HG03460 (cell line): ENCODE data around the gene HBE1.

Experiments
- ATAC-seq: cut with Tn5 transposase; IDR thresholded peaks from one replicate; pipeline ENCODE4 v1.9.1; 2021; ENCODE audit not compliant: unreplicated experiment

HBE1 gene

DNA sequence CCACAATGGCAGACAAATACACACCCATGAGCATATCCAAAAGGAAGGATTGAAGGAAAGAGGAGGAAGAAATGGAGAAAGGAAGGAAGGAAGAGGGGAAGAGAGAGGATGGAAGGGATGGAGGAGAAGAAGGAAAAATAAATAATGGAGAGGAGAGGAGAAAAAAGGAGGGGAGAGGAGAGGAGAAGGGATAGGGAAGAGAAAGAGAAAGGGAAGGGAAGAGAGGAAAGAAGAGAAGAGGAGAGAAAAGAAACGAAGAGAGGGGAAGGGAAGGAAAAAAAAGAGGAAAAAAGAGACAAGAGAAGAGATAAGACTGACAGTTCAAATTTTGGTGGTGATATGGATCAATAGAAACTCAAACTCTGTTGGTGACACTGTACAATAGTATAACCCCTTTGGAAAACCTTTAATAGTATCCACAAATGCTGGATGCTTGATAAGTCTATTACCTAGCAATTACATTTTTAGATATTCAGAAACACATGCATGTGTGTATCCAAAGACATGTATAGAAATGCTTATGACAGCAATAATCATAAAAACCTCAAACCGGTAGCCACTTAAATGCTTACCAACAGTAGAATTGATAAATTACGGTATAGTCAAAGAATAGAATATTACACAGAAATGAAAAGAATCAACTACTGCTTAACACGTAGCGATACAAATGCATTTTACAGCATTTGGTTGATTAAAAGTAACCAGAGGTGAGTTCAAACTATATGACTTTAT, 34.2 kb downstream of the HBE1 start:
- ATAC-seq = no peak

DNA sequence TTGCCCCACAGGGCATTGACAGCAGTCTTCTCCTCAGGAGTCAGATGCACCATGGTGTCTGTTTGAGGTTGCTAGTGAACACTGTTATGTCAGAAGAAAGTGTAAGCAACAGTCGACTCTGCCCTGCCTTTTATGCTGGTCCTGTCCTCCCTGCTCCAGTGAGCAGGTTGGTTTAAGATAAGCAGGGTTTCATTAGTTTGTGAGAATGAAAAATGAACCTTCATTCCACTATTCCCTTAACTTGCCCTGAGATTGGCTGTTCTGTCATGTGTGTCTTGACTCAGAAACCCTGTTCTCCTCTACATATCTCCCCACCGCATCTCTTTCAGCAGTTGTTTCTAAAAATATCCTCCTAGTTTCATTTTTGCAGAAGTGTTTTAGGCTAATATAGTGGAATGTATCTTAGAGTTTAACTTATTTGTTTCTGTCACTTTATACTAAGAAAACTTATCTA, 35.3 kb downstream of the HBE1 start, which contains the start of gene HBD:
Gene HBD (minus strand): TSS at position 103 of the 454 bp plus-strand sequence. CDS start 50 bp downstream, at position 53.
- peak; percentile 67 for ATAC-seq

DNA sequence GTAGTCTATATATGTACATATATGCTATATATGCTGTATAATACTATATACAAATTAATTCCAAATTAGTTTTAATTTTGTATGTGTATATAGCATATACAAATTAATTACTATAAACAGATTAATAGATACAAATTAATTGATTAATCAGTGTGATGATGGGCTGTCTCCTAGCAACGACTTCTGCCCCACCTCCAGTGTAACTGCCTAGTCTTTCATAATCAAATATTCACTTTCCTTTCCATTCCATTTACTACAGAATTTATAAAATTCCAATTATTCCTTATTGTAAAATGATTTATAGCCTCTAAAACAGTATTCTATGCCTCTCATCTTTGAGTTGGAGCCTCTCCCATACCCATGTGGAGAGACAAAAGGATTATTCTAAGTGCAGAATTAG, 36.4 kb downstream of the HBE1 start:
- no peak for ATAC-seq

DNA sequence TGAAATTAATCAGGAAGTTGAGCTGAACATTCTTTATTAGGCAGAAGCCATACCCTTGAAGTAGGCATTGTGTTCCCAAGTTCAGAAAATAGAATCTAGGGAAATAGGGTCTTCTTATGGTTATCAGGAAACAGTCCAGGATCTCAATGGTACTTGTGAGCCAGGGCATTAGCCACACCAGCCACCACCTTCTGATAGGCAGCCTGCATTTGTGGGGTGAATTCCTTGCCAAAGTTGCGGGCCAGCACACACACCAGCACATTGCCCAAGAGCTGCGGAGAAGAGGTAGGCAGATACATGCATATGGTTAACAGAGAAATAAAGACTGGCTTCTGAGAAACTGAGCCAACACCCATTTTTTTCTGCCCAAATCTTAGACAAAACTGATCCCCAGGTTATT, 36.9 kb downstream of the HBE1 start:
- no peak for ATAC-seq

DNA sequence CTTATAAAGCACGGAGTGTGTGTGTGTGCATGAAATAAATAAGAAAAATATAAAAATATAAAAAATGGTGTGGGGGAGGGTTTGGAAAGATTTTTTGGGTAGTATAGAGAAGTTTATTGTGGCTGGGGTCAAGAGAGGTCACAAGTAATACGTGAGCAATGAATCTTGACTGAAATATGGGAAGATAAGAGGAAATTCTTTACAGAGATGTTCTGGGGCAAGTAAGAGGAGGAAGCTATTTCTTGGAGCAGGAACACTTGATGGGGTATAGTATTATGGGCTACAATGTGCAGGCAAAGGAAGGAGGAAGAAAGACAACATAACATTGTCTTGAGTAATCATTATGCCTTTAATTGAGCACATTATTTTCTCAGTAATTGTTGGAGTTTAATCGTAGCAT, 37.6 kb downstream of the HBE1 start:
- ATAC-seq = no peak

DNA sequence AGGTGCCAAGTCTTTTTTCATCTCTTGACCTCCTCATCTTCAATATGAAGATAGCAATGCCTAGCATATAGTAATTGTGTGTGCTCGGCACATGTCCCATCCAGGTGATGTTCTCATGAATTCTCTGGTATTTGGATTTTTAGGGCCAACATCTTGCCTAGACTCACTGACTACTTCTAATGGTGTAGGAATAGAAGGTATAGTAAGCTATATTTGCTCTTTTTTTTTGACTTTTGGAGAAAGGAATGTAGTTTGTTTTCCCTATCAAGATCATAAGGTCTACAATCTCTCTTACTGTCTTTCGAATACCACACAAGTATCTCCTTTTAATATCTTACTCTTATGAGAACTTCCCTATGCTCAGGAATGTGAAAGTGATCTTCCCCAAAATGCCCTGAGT, 38.6 kb downstream of the HBE1 start:
- ATAC-seq = no peak

DNA sequence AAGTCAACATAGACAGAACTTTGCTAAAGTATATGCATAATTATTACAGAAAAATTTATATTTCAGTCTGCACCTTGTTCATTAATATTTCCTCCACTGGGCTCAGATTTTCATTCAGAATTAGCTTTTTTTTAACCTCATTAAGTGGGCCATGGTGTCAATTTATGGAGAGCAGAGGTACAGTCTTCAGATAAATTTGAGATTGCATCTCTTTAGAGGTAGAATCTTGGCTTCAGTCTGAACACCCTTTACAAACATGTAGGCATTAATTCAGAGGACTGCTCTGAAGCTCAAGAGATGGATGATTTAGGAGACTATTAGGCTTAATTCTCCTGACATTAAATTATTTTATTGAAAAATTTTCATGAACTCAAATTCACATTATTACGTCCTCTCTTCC, 39.5 kb downstream of the HBE1 start:
- ATAC-seq = no peak

DNA sequence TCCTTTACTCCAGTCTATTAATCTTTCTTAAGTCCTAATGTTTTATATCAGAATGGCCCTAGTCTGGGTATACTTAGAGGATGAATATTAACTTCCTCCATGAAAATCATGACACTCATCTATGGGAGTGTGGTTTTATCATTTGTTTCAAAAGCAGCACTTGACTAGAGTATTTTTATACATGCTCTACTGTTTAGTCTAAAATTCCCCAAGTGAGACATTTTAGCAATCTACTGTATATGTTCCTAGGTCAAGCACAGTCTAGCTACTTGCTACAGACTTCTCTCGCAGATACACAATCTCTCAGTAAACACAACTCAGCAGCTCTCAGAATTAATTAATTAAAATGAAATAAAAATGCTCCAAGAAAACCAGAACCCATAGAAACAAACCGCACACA, 39.9 kb downstream of the HBE1 start:
- no peak for ATAC-seq

DNA sequence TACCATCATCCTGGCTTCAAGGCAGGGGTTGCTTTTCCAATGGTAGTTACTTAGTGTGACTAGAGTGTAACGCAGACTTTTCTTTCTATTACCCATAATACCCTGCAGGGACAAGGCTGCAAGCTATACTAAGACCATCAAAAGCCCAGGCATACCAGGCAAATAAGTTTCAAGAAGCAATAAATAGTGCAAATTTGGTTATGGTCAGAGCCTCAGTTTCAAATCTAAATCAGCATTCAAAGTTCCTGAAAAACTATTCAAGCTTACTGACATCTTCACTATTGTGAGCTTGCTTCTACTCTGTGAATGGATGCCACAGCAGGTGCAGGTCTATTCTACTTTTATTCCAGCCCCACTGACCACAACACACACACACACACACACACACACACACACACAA, 40.4 kb downstream of the HBE1 start:
- ATAC-seq = no peak

DNA sequence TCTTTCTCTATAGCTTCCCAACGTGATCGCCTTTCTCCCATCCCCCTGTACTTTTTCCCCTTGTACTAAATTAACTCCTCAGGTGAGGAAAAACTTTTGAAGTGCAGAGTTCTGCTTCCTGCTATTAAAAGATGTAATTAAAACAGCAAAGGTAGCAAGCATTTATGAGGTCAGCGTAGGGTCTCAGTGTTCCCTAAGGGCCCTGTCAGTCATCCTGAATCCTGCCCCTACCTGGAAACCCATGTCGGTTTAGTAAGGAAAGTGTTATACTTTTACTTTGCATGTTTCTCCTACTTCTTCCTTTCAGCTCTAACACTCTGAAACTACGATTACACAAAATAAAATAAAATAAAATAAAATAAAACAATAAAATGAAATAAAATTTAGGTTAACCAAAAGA, 41.6 kb downstream of the HBE1 start:
- ATAC-seq = no peak

DNA sequence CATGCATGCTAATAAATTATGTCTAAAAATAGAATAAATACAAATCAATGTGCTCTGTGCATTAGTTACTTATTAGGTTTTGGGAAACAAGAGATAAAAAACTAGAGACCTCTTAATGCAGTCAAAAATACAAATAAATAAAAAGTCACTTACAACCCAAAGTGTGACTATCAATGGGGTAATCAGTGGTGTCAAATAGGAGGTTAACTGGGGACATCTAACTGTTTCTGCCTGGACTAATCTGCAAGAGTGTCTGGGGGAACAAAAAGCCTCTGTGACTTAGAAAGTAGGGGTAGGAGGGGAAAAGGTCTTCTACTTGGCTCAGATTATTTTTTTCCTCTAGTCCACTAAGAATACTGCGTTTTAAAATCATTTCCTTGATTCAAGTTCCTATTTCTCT, 42.1 kb downstream of the HBE1 start:
- ATAC-seq = no peak

DNA sequence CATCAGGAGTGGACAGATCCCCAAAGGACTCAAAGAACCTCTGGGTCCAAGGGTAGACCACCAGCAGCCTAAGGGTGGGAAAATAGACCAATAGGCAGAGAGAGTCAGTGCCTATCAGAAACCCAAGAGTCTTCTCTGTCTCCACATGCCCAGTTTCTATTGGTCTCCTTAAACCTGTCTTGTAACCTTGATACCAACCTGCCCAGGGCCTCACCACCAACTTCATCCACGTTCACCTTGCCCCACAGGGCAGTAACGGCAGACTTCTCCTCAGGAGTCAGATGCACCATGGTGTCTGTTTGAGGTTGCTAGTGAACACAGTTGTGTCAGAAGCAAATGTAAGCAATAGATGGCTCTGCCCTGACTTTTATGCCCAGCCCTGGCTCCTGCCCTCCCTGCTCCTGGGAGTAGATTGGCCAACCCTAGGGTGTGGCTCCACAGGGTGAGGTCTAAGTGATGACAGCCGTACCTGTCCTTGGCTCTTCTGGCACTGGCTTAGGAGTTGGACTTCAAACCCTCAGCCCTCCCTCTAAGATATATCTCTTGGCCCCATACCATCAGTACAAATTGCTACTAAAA, 42.9 kb downstream of the HBE1 start, which contains the start of gene HBB:
Gene HBB (minus strand): TSS at position 340 of the 579 bp plus-strand sequence. CDS start 50 bp downstream, at position 290.
- ATAC-seq = no peak

DNA sequence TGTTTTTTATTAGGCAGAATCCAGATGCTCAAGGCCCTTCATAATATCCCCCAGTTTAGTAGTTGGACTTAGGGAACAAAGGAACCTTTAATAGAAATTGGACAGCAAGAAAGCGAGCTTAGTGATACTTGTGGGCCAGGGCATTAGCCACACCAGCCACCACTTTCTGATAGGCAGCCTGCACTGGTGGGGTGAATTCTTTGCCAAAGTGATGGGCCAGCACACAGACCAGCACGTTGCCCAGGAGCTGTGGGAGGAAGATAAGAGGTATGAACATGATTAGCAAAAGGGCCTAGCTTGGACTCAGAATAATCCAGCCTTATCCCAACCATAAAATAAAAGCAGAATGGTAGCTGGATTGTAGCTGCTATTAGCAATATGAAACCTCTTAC, 44.3 kb downstream of the HBE1 start:
- ATAC-seq = no peak

DNA sequence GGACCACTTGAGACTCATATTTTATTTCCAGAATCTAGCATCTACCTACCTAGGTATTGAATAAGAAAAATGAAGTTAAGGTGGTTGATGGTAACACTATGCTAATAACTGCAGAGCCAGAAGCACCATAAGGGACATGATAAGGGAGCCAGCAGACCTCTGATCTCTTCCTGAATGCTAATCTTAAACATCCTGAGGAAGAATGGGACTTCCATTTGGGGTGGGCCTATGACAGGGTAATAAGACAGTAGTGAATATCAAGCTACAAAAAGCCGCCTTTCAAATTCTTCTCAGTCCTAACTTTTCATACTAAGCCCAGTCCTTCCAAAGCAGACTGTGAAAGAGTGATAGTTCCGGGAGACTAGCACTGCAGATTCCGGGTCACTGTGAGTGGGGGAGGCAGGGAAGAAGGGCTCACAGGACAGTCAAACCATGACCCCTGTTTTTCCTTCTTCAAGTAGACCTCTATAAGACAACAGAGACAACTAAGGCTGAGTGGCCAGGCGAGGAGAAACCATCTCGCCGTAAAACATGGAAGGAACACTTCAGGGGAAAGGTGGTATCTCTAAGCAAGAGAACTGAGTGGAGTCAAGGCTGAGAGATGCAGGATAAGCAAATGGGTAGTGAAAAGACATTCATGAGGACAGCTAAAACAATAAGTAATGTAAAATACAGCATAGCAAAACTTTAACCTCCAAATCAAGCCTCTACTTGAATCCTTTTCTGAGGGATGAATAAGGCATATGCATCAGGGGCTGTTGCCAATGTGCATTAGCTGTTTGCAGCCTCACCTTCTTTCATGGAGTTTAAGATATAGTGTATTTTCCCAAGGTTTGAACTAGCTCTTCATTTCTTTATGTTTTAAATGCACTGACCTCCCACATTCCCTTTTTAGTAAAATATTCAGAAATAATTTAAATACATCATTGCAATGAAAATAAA, 44.9 kb downstream of the HBE1 start:
- no peak for ATAC-seq

DNA sequence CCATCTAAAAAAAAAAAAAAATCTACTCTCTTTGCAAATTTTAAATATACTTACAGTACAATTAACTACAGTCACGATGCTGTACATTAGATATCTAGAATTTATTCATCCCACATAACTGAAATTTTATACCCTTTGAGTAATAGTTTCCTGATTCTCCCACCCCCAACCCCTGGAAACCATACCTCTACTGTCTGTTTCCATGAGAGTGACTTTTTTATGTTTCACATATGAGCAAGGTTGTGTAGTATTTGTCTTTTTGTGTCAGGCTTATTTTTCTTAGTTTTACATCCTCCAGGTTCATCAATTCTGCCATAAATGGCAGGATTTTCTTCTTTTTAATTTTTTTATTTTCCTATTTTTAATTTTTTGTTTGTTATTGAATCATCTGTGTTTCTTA, 46.1 kb downstream of the HBE1 start:
- ATAC-seq = no peak

DNA sequence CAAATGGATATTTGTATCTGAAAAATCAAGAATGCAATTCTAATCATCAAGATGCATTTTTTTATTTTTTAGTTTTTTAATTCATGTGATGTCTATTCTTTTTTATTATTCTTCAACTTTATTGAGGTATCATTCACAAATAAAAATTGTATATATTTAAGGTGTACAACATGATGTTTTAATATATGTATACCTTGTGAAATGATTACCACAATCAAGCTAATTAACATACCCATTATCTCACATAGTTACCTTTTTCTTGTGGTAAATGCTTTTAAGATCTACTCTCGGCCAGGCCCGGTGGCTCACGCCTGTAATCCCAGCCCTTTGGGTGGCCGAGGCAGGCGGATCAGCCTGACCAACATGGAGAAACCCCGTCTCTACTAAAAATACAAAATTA, 46.6 kb downstream of the HBE1 start:
- no peak for ATAC-seq
